ENCODE data around the gene IGFL3. TPM values are rescaled to one million over a fixed set of nuclear protein-coding genes. Genes with fewer than 3 reads are reported as not detected.

IGFL3 gene
- total RNA-seq, 1 donor from 2014 or later = 93.5 TPM

DNA sequence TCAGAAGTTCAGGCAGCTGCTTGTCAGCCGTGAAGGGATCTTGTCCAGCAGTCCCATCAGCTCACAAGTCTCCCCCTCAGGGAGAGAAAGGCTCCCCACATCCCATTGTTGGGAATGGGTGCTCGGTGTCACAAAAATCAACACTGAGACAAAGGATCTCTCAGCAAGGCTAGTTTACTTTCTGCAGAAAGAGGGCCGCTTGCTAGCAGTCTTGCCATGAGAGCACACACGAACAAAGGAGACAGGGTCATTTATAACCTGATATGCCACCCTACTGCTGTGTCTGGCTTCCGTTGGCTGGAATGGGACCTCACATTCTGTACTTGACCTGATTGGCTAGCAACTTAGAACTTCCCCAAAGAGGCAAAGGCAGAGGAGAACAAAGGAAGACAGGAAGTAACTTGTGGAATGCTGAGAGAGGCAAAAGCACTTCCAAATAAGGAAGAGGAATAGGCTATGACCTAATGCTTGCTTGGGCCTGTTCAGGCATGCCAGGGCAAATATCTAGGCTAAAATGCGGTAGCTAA, 8.7 kb upstream of the IGFL3 start:
- H3K27me3 ChIP-seq (ENCODE audit: insufficient read depth, low read length) = no peaks in the 10 kb centered on the region
- H3K4me3 Mint-ChIP-seq (ENCODE audit: unreplicated experiment) = peak overlapping the region; percentile 81

DNA sequence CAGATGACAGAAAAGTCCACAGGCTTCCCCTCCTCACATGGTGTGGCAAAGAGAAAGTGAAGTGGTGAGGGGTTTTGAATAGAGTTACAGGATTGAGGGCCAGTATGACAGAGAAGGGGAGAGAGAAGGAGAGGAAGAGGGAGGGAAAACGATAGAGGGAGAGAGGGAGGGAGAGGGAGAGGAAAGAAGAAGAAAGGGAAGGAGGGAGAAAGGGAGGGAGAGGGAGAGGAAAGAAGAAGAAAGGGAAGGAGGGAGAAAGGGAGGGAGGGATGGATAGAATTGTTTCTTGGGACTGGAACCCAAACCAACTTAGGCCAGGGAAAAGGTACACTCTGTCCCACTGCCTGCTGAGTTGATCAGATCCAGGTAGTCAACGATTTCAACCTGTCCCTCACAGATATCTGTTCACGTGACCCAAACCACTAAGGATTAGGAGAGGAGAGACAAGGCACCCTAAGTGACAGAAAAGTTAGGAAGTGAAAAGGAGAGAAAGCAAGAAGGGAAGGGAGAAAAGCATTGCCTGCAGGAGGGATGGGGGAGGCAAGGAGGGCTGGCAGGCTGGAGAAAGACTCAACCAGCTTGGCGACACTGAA, 8.1 kb upstream of the IGFL3 start:
- TF ChIP-seq, protein P1, sequence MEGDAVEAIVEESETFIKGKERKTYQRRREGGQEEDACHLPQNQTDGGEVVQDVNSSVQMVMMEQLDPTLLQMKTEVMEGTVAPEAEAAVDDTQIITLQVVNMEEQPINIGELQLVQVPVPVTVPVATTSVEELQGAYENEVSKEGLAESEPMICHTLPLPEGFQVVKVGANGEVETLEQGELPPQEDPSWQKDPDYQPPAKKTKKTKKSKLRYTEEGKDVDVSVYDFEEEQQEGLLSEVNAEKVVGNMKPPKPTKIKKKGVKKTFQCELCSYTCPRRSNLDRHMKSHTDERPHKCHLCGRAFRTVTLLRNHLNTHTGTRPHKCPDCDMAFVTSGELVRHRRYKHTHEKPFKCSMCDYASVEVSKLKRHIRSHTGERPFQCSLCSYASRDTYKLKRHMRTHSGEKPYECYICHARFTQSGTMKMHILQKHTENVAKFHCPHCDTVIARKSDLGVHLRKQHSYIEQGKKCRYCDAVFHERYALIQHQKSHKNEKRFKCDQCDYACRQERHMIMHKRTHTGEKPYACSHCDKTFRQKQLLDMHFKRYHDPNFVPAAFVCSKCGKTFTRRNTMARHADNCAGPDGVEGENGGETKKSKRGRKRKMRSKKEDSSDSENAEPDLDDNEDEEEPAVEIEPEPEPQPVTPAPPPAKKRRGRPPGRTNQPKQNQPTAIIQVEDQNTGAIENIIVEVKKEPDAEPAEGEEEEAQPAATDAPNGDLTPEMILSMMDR (IDR thresholded peaks at IDR 0.05; ENCODE audit: insufficient read depth, low read depth, low read length) = no peak
- TF ChIP-seq EZH2 (IDR thresholded peaks at IDR 0.05; ENCODE audit: insufficient read depth, low read length) = no peak
- H3K9me3 ChIP-seq (ENCODE audit: insufficient read depth, low read depth, low read length) = no peaks in the 10 kb centered on the region
- Mint-ChIP-seq H3K36me3 (ENCODE audit: low read depth, unreplicated experiment) (peaks cover 3% of the 10 kb centered on the region), H3K4me3 (ENCODE audit: unreplicated experiment) (peak overlapping the region; percentile 81), H3K4me1 (ENCODE audit: low read depth, unreplicated experiment) (peaks cover 26% of the 10 kb centered on the region), H3K27ac (ENCODE audit: unreplicated experiment) (peak overlapping the region; percentile 100), H3K9me3 (ENCODE audit: unreplicated experiment) (peaks cover 6% of the 10 kb centered on the region), H3K27me3 (ENCODE audit: low read depth, unreplicated experiment) (no peaks in the 10 kb centered on the region)
- H3K4me2 ChIP-seq (ENCODE audit: low read length) = peak overlapping the region; percentile 90
- peak overlapping the region; percentile 91 for H3K9ac ChIP-seq (ENCODE audit: low read length)
- no peaks in the 10 kb centered on the region for H3K27me3 ChIP-seq (ENCODE audit: insufficient read depth, low read length)
- peak; percentile 32 for FAIRE-seq
- peak overlapping the region; percentile 54 for H3K4me3 ChIP-seq (ENCODE audit: insufficient read depth, low read depth, low read length)
- DNase-seq (ENCODE audit: low read depth) = no peak
- H2AFZ ChIP-seq (ENCODE audit: low read depth, low read length) = peak overlapping the region; percentile 51
- H3K27ac ChIP-seq (ENCODE audit: low read depth, low read length) = peak overlapping the region; percentile 95
- H3K79me2 ChIP-seq (ENCODE audit: insufficient read depth, low read length) = no peaks in the 10 kb centered on the region
- H3K36me3 ChIP-seq (ENCODE audit: insufficient read depth, low read length) = no peaks in the 10 kb centered on the region
- no peaks in the 10 kb centered on the region for H4K20me1 ChIP-seq (ENCODE audit: insufficient read depth, low read length)
- peaks cover 25% of the 10 kb centered on the region for H3K4me1 ChIP-seq (ENCODE audit: insufficient read depth, low read length)

More for the DNA sequence above, 8.7 kb upstream of the IGFL3 start:
- peaks cover under 1% of the 10 kb centered on the region for H3K9me3 ChIP-seq (ENCODE audit: insufficient read depth, low read depth, low read length)
- H3K4me3 ChIP-seq (ENCODE audit: insufficient read depth, low read depth, low read length) = peak overlapping the region; percentile 54
- no peaks in the 10 kb centered on the region for H3K27me3 Mint-ChIP-seq (ENCODE audit: low read depth, unreplicated experiment)
- peak; percentile 96 for FAIRE-seq
- peak; percentile 100 for DNase-seq (ENCODE audit: low read depth)
- peak overlapping the region; percentile 91 for H3K9ac ChIP-seq (ENCODE audit: low read length)
- peak overlapping the region; percentile 90 for H3K4me2 ChIP-seq (ENCODE audit: low read length)
- peak overlapping the region; percentile 100 for H3K27ac Mint-ChIP-seq (ENCODE audit: unreplicated experiment)
- H3K36me3 ChIP-seq (ENCODE audit: insufficient read depth, low read length) = no peaks in the 10 kb centered on the region
- no peaks in the 10 kb centered on the region for H3K79me2 ChIP-seq (ENCODE audit: insufficient read depth, low read length)
- TF ChIP-seq EZH2 (IDR thresholded peaks at IDR 0.05; ENCODE audit: insufficient read depth, low read length) = no peak
- TF ChIP-seq, protein P1 (IDR thresholded peaks at IDR 0.05; ENCODE audit: insufficient read depth, low read depth, low read length) = no peak
- H3K4me1 ChIP-seq (ENCODE audit: insufficient read depth, low read length) = peaks cover 25% of the 10 kb centered on the region
- peaks cover 4% of the 10 kb centered on the region for H3K36me3 Mint-ChIP-seq (ENCODE audit: low read depth, unreplicated experiment)
- H3K27ac ChIP-seq (ENCODE audit: low read depth, low read length) = peak overlapping the region; percentile 95
- H3K4me1 Mint-ChIP-seq (ENCODE audit: low read depth, unreplicated experiment) = peaks cover 26% of the 10 kb centered on the region
- peaks cover 6% of the 10 kb centered on the region for H3K9me3 Mint-ChIP-seq (ENCODE audit: unreplicated experiment)
- H4K20me1 ChIP-seq (ENCODE audit: insufficient read depth, low read length) = no peaks in the 10 kb centered on the region
- H2AFZ ChIP-seq (ENCODE audit: low read depth, low read length) = peak overlapping the region; percentile 51

Measured in astrocyte (in vitro differentiated cells and primary cell).